H9 (cell line): ENCODE measurements around the gene ALDH1A2. TPM values are rescaled to one million over a fixed set of nuclear protein-coding genes. Genes with fewer than 3 reads are reported as not detected.

Source experiments
- DNase-seq: peaks from one replicate; pipeline ENCODE4 v3.0.0-alpha.2; 2017
- H2AFZ ChIP-seq: one replicate; pipeline ENCODE4 v1.6.1; 2013; ENCODE audit warnings: mild to moderate bottlenecking, low read length, control low read depth, moderate library complexity
- H2AK5ac ChIP-seq: 2 replicates; pipeline ENCODE4 v1.6.1; 2013; ENCODE audit warnings: low read length, control low read depth, mixed read lengths; ENCODE audit not compliant: insufficient read length
- H2BK120ac ChIP-seq: one replicate; pipeline ENCODE4 v1.6.1; 2013; ENCODE audit warnings: low read depth, mild to moderate bottlenecking, low read length, control low read depth, inconsistent platforms; ENCODE audit not compliant: poor library complexity, severe bottlenecking
- H2BK12ac ChIP-seq: 2 replicates; pipeline ENCODE4 v1.6.1; 2013; ENCODE audit warnings: low read length, control low read depth, mixed read lengths, low read depth; ENCODE audit not compliant: insufficient read length
- H2BK15ac ChIP-seq: 2 replicates; pipeline ENCODE4 v1.6.1; 2013; ENCODE audit warnings: low read depth, low read length, control low read depth
- H2BK20ac ChIP-seq: one replicate; pipeline ENCODE4 v1.6.1; 2013; ENCODE audit warnings: low read depth, mild to moderate bottlenecking, low read length, control low read depth, inconsistent platforms; ENCODE audit not compliant: poor library complexity, severe bottlenecking
- H2BK5ac ChIP-seq: 2 replicates; pipeline ENCODE4 v1.6.1; 2013; ENCODE audit warnings: low read length, control low read depth, mixed read lengths; ENCODE audit not compliant: insufficient read length
- H3K14ac ChIP-seq: 2 replicates; pipeline ENCODE4 v1.6.1; 2013; ENCODE audit warnings: low read length, control low read depth; ENCODE audit not compliant: insufficient read depth
- H3K18ac ChIP-seq: 2 replicates; pipeline ENCODE4 v1.6.1; 2013; ENCODE audit warnings: low read depth, mild to moderate bottlenecking, mixed read lengths, low read length, control low read depth; ENCODE audit not compliant: insufficient read length
- H3K23ac ChIP-seq: 2 replicates; pipeline ENCODE4 v1.6.1; 2013; ENCODE audit warnings: low read length, control low read depth, mixed read lengths, low read depth; ENCODE audit not compliant: insufficient read length
- H3K23me2 ChIP-seq: 2 replicates; pipeline ENCODE4 v1.6.1; 2013; ENCODE audit warnings: low read depth, mild to moderate bottlenecking, mixed read lengths, low read length, control low read depth; ENCODE audit not compliant: insufficient read length, poor library complexity, severe bottlenecking
- H3K27ac ChIP-seq: 2 replicates; pipeline ENCODE4 v1.5.1; 2013; ENCODE audit warnings: low read length, control low read depth, mixed read lengths, low read depth; ENCODE audit not compliant: insufficient read length
- H3K27me3 ChIP-seq: 2 replicates; pipeline ENCODE4 v1.6.1; 2013; ENCODE audit warnings: low read length, control low read depth, inconsistent platforms; ENCODE audit not compliant: insufficient read depth
- H3K4ac ChIP-seq: 2 replicates; pipeline ENCODE4 v1.6.1; 2013; ENCODE audit warnings: low read depth, mild to moderate bottlenecking, control low read depth, inconsistent platforms, low read length, moderate library complexity
- H3K4me1 ChIP-seq: 2 replicates; pipeline ENCODE4 v1.6.1; 2013; ENCODE audit warnings: low read length, control low read depth, inconsistent platforms; ENCODE audit not compliant: insufficient read depth
- H3K4me2 ChIP-seq: 2 replicates; pipeline ENCODE4 v1.6.1; 2013; ENCODE audit warnings: low read length, control low read depth, mixed read lengths; ENCODE audit not compliant: insufficient read length, insufficient read depth
- H3K56ac ChIP-seq: 2 replicates; pipeline ENCODE4 v1.6.1; 2013; ENCODE audit warnings: low read depth, mild to moderate bottlenecking, mixed read lengths, low read length, control low read depth; ENCODE audit not compliant: insufficient read length
- H3K79me1 ChIP-seq: 2 replicates; pipeline ENCODE4 v1.6.1; 2013; ENCODE audit warnings: low read depth, mild to moderate bottlenecking, moderate library complexity, low read length, control low read depth, inconsistent platforms; ENCODE audit not compliant: insufficient read depth, poor library complexity, severe bottlenecking
- H3K79me2 ChIP-seq: 2 replicates; pipeline ENCODE4 v1.6.1; 2013; ENCODE audit warnings: low read length, control low read depth, inconsistent platforms; ENCODE audit not compliant: insufficient read depth
- H3K9ac ChIP-seq: 2 replicates; pipeline ENCODE4 v1.6.1; 2013; ENCODE audit warnings: low read length, control low read depth, mixed read lengths; ENCODE audit not compliant: insufficient read length; ENCODE audit errors: extremely low read depth
- H3K9me3 ChIP-seq: one replicate; pipeline ENCODE4 v1.6.1; 2013; ENCODE audit warnings: low read depth, low read length, inconsistent platforms; ENCODE audit not compliant: control insufficient read depth
- H3T11ph ChIP-seq: one replicate; pipeline ENCODE4 v1.6.1; 2013; ENCODE audit warnings: mild to moderate bottlenecking, low read length, control low read depth, inconsistent platforms
- H4K20me1 ChIP-seq: one replicate; pipeline ENCODE4 v1.6.1; 2013; ENCODE audit not compliant: control insufficient read depth, insufficient read length, insufficient read depth
- H4K5ac ChIP-seq: 2 replicates; pipeline ENCODE4 v1.6.1; 2013; ENCODE audit warnings: low read depth, mild to moderate bottlenecking, mixed read lengths, low read length, control low read depth; ENCODE audit not compliant: insufficient read length
- H4K8ac ChIP-seq: replicated peaks from 2 replicates; pipeline ENCODE4 v1.6.1; 2013; ENCODE audit warnings: low read length, control low read depth, mixed read lengths, low read depth; ENCODE audit not compliant: insufficient read length
- H4K91ac ChIP-seq: 2 replicates; pipeline ENCODE4 v1.6.1; 2013; ENCODE audit warnings: low read depth, mild to moderate bottlenecking, moderate library complexity, mixed read lengths, low read length, control low read depth; ENCODE audit not compliant: insufficient read length
- H3K27ac Mint-ChIP-seq, 3 experiments: 2 replicates in 2 of 3; 3 replicates in 1 of 3; pipeline ENCODE4 v1.8.0; 2020 to 2021; ENCODE audit warnings: mixed read lengths in 3 of 3, mild to moderate bottlenecking in 1 of 3, moderate library complexity in 1 of 3
- H3K27me3 Mint-ChIP-seq: 2 replicates; pipeline ENCODE4 v1.8.0; 2021; ENCODE audit warnings: low read depth, mild to moderate bottlenecking, moderate library complexity, mixed read lengths
- H3K36me3 Mint-ChIP-seq, 3 experiments: 2 replicates in 2 of 3; 3 replicates in 1 of 3; pipeline ENCODE4 v1.8.0; 2020 to 2021; ENCODE audit warnings: low read depth in 3 of 3, mixed read lengths in 3 of 3; ENCODE audit not compliant: insufficient read depth in 1 of 3
- H3K4me1 Mint-ChIP-seq, 2 experiments: 2 replicates each; pipeline ENCODE4 v1.8.0; 2020; ENCODE audit warnings: mixed read lengths in 2 of 2
- H3K4me3 Mint-ChIP-seq, 2 experiments: 2 replicates in 1 of 2; 3 replicates in 1 of 2; pipeline ENCODE4 v1.8.0; 2020 to 2021; ENCODE audit warnings: mild to moderate bottlenecking in 2 of 2, mixed read lengths in 2 of 2, moderate library complexity in 1 of 2
- H3K9me3 Mint-ChIP-seq, 2 experiments: 2 replicates in 1 of 2; 3 replicates in 1 of 2; pipeline ENCODE4 v1.8.0; 2020; ENCODE audit warnings: mild to moderate bottlenecking in 2 of 2, mixed read lengths in 2 of 2, moderate library complexity in 1 of 2
- WGBS: extraction: QIAGEN DNeasy Blood & Tissue Kit; methylation state at CpG from one replicate; pipeline ENCODE4 v1.1.7; 2013; ENCODE audit warnings: missing lambda C conversion rate, low lambda C conversion rate, mixed read lengths; ENCODE audit not compliant: insufficient read length; ENCODE audit errors: extremely low coverage; 5-methylcytosine and 5-hydroxymethylcytosine counted together
- total RNA-seq: library from RNA; stranded (reverse); gene quantifications from 2 replicates; pipeline ENCODE4 v1.2.1, GENCODE V29; 2021
- TF ChIP-seq, protein P1 (sequence below): fragments of 200-600 bp; sonication (generic); conservative IDR thresholded peaks from 3 replicates; pipeline ENCODE4 v1.8.0; 2021; ENCODE audit warnings: antibody characterized with exemption, mild to moderate bottlenecking

The ALDH1A2 gene
- total RNA-seq, 1 experiment from 2014 or later = 0.72 TPM

DNA sequence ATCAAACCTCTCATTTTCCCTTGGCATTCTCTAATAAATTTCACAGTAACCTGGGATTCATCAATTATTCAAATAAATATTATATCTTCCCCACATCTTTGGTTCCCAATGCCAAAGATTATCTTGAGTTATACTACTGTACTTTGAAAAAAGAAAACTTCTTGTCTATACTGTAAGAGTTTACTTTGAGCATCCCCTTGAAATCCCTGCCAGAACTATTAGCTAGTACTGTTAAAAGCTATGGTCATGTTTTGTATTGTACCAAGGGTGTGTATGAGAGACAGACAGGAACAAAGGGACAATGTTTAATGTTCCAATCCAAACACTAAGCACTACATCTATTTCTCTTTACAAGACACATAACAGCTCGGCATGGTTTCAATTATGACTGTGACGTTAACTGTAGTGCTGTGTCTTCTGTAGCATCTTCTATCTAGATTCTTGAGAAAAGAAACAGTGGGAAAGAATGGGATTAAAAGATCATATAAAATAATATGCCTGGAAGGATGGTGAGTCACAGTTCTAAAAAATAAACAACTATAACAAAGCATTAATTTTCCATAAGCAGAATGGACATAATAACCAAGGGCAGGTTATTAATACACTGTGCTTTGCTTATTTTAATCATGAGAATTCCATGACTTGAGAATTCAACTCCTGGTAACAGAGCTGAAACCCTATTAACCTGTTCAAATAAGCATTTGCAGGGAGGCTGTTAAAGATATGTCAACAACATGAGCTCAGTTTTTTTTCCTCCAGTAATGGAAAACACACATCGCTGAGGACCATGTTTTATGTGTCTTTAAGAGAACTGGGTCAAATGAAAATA is 71.1 kb downstream of the ALDH1A2 start:
- Histone ChIP-seq H3K23me2 (no peaks in the 10 kb centered on the region), H2BK12ac (no peak overlapping the region), H3K27me3 (no peaks in the 10 kb centered on the region), H3K9ac (no peak overlapping the region), H3K79me1 (no peaks in the 10 kb centered on the region), H4K91ac (no peak overlapping the region), H2BK120ac (no peak overlapping the region), H3K4ac (no peak overlapping the region), H3T11ph (no peak overlapping the region), H3K56ac (no peak overlapping the region), H3K4me2 (no peak overlapping the region), H2BK20ac (no peak overlapping the region), H3K18ac (no peak overlapping the region), H3K14ac (no peak overlapping the region), H3K27ac (no peak overlapping the region), H4K20me1 (no peaks in the 10 kb centered on the region), H2BK5ac (no peak overlapping the region), H3K9me3 (no peaks in the 10 kb centered on the region), H3K23ac (no peak overlapping the region), H2AK5ac (no peak overlapping the region), H3K79me2 (no peaks in the 10 kb centered on the region), H3K4me1 (no peaks in the 10 kb centered on the region), H4K8ac (no peak overlapping the region), H2BK15ac (no peak overlapping the region), H2AFZ (no peak overlapping the region), H4K5ac (no peak overlapping the region)
- Mint-ChIP-seq H3K36me3 (peaks cover 0 to 3% (median 3%) of the 10 kb centered on the region in 3 experiments; a peak in 2 of 7 replicates), H3K27ac (no peak overlapping the region), H3K27me3 (peaks cover 3% of the 10 kb centered on the region; the same call in 1 of the 2 replicates), H3K9me3 (peaks cover 0 to 6% of the 10 kb centered on the region in 2 experiments; a peak in 3 of 5 replicates), H3K4me1 (no peaks in the 10 kb centered on the region), H3K4me3 (no peak overlapping the region)
- no CpG with 5 or more reads among the region's 3 CpGs for WGBS
- TF ChIP-seq, protein P1, sequence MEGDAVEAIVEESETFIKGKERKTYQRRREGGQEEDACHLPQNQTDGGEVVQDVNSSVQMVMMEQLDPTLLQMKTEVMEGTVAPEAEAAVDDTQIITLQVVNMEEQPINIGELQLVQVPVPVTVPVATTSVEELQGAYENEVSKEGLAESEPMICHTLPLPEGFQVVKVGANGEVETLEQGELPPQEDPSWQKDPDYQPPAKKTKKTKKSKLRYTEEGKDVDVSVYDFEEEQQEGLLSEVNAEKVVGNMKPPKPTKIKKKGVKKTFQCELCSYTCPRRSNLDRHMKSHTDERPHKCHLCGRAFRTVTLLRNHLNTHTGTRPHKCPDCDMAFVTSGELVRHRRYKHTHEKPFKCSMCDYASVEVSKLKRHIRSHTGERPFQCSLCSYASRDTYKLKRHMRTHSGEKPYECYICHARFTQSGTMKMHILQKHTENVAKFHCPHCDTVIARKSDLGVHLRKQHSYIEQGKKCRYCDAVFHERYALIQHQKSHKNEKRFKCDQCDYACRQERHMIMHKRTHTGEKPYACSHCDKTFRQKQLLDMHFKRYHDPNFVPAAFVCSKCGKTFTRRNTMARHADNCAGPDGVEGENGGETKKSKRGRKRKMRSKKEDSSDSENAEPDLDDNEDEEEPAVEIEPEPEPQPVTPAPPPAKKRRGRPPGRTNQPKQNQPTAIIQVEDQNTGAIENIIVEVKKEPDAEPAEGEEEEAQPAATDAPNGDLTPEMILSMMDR = no peak
- no peak for DNase-seq
